Uterus (tissue), 4 donors: ENCODE results near the gene FER. TPM values are rescaled to one million over a fixed set of nuclear protein-coding genes. Genes with fewer than 3 reads are reported as not detected.

Source experiments
- DNase-seq, 2 donors: peaks; one replicate each; pipeline ENCODE4 v3.0.0-alpha.2; 2019 to 2020
- H3K27ac ChIP-seq, 2 donors: fragments of 200-600 bp; sonication (generic); 1 replicate in 1 of 2; 2 replicates in 1 of 2; pipeline ENCODE4 v1.5.1; 2016 to 2018
- H3K27me3 ChIP-seq, 2 donors: fragments of 200-600 bp; sonication (generic); one replicate each; pipeline ENCODE4 v1.5.1; 2018 to 2019; ENCODE audit warnings: control low read depth in 1 of 2
- H3K36me3 ChIP-seq, 2 donors: fragments of 200-600 bp; sonication (generic); one replicate each; pipeline ENCODE4 v1.5.1; 2019; ENCODE audit warnings: control low read depth in 1 of 2
- H3K4me1 ChIP-seq, 2 donors: fragments of 200-600 bp; sonication (generic); one replicate each; pipeline ENCODE4 v1.5.1; 2018 to 2019; ENCODE audit warnings: control low read depth in 1 of 2
- H3K4me3 ChIP-seq, 2 donors: fragments of 200-600 bp; sonication (generic); 1 replicate in 1 of 2; 2 replicates in 1 of 2; pipeline ENCODE4 v1.5.1; 2018 to 2019; ENCODE audit warnings: mild to moderate bottlenecking in 1 of 2
- H3K9me3 ChIP-seq, 2 donors: fragments of 200-600 bp; sonication (generic); one replicate each; pipeline ENCODE4 v1.5.1; 2019; ENCODE audit warnings: control low read depth in 1 of 2
- CTCF ChIP-seq, 4 experiments: fragments of 200-600 bp in 2 of 4; fragments of 450-650 bp in 2 of 4; sonication (generic) in 2 of 4; IDR thresholded peaks; one replicate each; pipeline ENCODE4 v1.5.1; 2016 to 2019; ENCODE audit warnings: antibody characterized with exemption in 4 of 4, mild to moderate bottlenecking in 2 of 4, moderate library complexity in 1 of 4
- POLR2A ChIP-seq, 2 donors: fragments of 450-650 bp; IDR thresholded peaks; one replicate each; pipeline ENCODE4 v1.6.1; 2016; ENCODE audit warnings: antibody characterized with exemption in 2 of 2, mild to moderate bottlenecking in 1 of 2, moderate library complexity in 1 of 2
- intact Hi-C: fragments of 100-400 bp; cut with DNase I; formaldehyde crosslinking; loops from one replicate; pipeline ENCODE4 v1.15.1; 2023; ENCODE audit warnings: low total_unique reads
- total RNA-seq, 4 donors: library from RNA; depleted of rRNA in 3 of 4; stranded (reverse); fragments of >200 nt in 3 of 4; gene quantifications; one replicate each; pipeline versions ENCODE4 v1.1.0 to v1.2.4, GENCODE V29; 2014 to 2023
- donor health status: DM: yes; HTN: yes; CAD: no.

The FER gene
- total RNA-seq, 4 donors from 2014 or later = 16.9 to 60.1 (median 38.0) TPM

GRCh38 chr5:108937221-108937620 is 189.5 kb downstream of the FER start:
- intact Hi-C loops = no loop called here
- no peak overlapping the region for H3K4me3 ChIP-seq
- H3K36me3 ChIP-seq = no peaks in the 10 kb centered on the region
- H3K27me3 ChIP-seq = no peaks in the 10 kb centered on the region
- no peak overlapping the region for H3K27ac ChIP-seq
- no peaks in the 10 kb centered on the region for H3K4me1 ChIP-seq
- H3K9me3 ChIP-seq = no peaks in the 10 kb centered on the region
- no peak for DNase-seq
- no peak for TF ChIP-seq POLR2A (IDR thresholded peaks at IDR 0.05)
- TF ChIP-seq CTCF (IDR thresholded peaks at IDR 0.05) = no peak

- no peaks in the 10 kb centered on the region for H3K9me3 ChIP-seq
- no peaks in the 10 kb centered on the region for H3K36me3 ChIP-seq
- H3K4me3 ChIP-seq = no peak overlapping the region
- no peak overlapping the region for H3K27ac ChIP-seq
- intact Hi-C loops = no loop called here
- no peak for DNase-seq
- TF ChIP-seq CTCF (IDR thresholded peaks at IDR 0.05) = no peak
- no peak for TF ChIP-seq POLR2A (IDR thresholded peaks at IDR 0.05)
- no peaks in the 10 kb centered on the region for H3K4me1 ChIP-seq
- H3K27me3 ChIP-seq = no peaks in the 10 kb centered on the region
These were observed 192.8 kb downstream of the FER start for GRCh38 chr5:108940506-108940905.

GRCh38 chr5:108941746-108942145 is 194.0 kb downstream of the FER start:
- TF ChIP-seq CTCF (IDR thresholded peaks at IDR 0.05) (no peak), POLR2A (IDR thresholded peaks at IDR 0.05) (no peak)
- Histone ChIP-seq H3K27me3 (no peaks in the 10 kb centered on the region), H3K27ac (no peak overlapping the region), H3K4me3 (no peak overlapping the region), H3K36me3 (no peaks in the 10 kb centered on the region), H3K4me1 (no peaks in the 10 kb centered on the region), H3K9me3 (no peaks in the 10 kb centered on the region)
- DNase-seq = no peak
- intact Hi-C loops = no loop called here

GRCh38 chr5:108942701-108943100 is 195.0 kb downstream of the FER start:
- no peaks in the 10 kb centered on the region for H3K27me3 ChIP-seq
- no peak overlapping the region for H3K4me3 ChIP-seq
- no peaks in the 10 kb centered on the region for H3K4me1 ChIP-seq
- H3K27ac ChIP-seq = no peak overlapping the region
- no peak for TF ChIP-seq CTCF (IDR thresholded peaks at IDR 0.05)
- TF ChIP-seq POLR2A (IDR thresholded peaks at IDR 0.05) = no peak
- no peaks in the 10 kb centered on the region for H3K9me3 ChIP-seq
- intact Hi-C loops = no loop called here
- no peak for DNase-seq
- H3K36me3 ChIP-seq = no peaks in the 10 kb centered on the region

- intact Hi-C loops = no loop called here
- DNase-seq = no peak
These were observed 197.4 kb downstream of the FER start for GRCh38 chr5:108945094-108945493.

More at GRCh38 chr5:108945094-108945493, 197.4 kb downstream of the FER start:
- Histone ChIP-seq H3K4me1 (no peaks in the 10 kb centered on the region), H3K4me3 (no peak overlapping the region), H3K27ac (no peak overlapping the region), H3K9me3 (no peaks in the 10 kb centered on the region), H3K27me3 (no peaks in the 10 kb centered on the region), H3K36me3 (no peaks in the 10 kb centered on the region)
- TF ChIP-seq CTCF (IDR thresholded peaks at IDR 0.05) = no peak
- no peak for TF ChIP-seq POLR2A (IDR thresholded peaks at IDR 0.05)
